ENCODE data around the gene CXorf58. TPM values are rescaled to one million over a fixed set of nuclear protein-coding genes. Genes with fewer than 3 reads are reported as not detected.
"Not testable (repeated sequence)": the region's sequence is repeated elsewhere in the genome, so short reads cannot be mapped to it uniquely, and the experiment has no call there.

Gene CXorf58
- not detected in 2 replicates for total RNA-seq
- long read RNA-seq, result 0 reads

DNA sequence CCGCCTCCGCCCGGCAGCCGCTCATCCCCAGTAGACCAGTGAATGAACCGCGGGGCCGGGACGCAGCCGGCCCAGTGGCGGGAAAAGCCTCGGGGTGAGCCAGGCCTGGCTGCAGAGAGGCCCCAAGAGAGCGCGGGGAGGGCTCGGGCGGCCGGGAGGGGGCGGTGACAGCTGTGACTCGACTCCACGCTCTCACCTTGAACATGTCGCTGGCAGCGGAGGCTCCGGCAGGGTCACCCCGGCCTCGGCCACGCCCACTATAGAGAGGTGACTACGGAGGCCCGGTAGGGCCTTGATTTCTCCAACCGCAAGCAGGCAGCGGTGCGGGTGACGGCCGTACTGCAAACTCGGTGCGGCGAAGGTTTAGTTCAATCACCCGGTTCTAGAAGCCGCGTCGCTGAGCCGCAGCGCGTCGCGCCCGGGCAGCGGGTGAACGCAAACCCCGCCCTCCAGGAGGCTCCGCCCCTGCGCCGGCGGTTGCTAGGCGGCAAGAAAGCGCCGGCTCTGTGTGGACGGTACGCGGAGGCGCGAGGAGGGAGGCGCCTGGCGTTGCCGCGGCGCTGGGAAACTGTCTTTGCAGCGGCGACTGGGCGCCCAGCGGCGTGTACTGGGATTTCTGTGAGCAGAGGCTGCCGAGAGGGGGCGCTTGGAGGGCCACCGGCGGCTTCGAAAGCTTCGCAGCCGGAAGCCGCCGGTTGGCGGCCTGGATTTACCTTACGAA is at the start of gene CXorf58, which contains the start of gene APOO:
Gene CXorf58, plus strand, starts transcription at position 509 of the 721 bp plus-strand sequence. CDS start 2,297 bp downstream, outside the sequence.
Gene APOO, minus strand, starts transcription at position 441 of the 721 bp plus-strand sequence. Its CDS starts 236 bp downstream, at position 205.
- H3K4me1 Mint-ChIP-seq (ENCODE audit: unreplicated experiment), result peaks cover 29% of the 10 kb centered on the region
- no peaks in the 10 kb centered on the region for H3K9me3 Mint-ChIP-seq (ENCODE audit: unreplicated experiment)
- H3K27ac Mint-ChIP-seq (ENCODE audit: unreplicated experiment), result peak within 1 kb of the TSS; percentile 94
- H3K27me3 Mint-ChIP-seq (ENCODE audit: unreplicated experiment), result no peaks in the 10 kb centered on the region
- H3K4me3 Mint-ChIP-seq (ENCODE audit: unreplicated experiment), result peak within 1 kb of the TSS; percentile 82
- H3K36me3 Mint-ChIP-seq (ENCODE audit: unreplicated experiment), result no peaks in the 10 kb centered on the region
- peak; percentile 99 for DNase-seq (ENCODE audit: extremely low spot score, unreplicated experiment)
- peak; percentile 95 for TF ChIP-seq CTCF (IDR thresholded peaks at IDR 0.05)

DNA sequence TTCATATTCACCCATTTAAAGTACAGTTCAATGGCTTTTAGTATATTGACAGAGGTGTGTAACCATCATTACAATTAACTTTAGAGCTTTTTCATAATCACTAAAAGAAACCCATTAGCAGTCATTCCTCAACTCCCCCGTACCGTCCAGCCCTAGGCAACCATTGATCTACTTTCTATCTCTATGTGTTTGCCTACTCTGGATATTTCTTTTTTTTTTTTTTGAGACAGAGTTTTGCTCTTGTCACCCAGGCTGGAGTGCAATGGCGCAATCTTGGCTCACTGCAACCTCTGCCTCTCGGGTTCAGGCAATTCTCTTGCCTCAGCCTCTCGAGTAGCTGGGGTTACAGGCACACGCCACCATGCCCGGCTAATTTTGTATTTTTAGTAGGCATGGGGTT is 48.6 kb upstream of the CXorf58 start:
- not testable (repeated sequence) for H3K27ac Mint-ChIP-seq (ENCODE audit: unreplicated experiment); H3K9me3 Mint-ChIP-seq (ENCODE audit: unreplicated experiment); DNase-seq (ENCODE audit: extremely low spot score, unreplicated experiment); H3K4me1 Mint-ChIP-seq (ENCODE audit: unreplicated experiment); H3K27me3 Mint-ChIP-seq (ENCODE audit: unreplicated experiment); H3K4me3 Mint-ChIP-seq (ENCODE audit: unreplicated experiment)
- H3K36me3 Mint-ChIP-seq (ENCODE audit: unreplicated experiment), result peaks cover 18% of the 10 kb centered on the region

- H3K27ac Mint-ChIP-seq (ENCODE audit: unreplicated experiment), result no peak overlapping the region
- no peak overlapping the region for H3K4me3 Mint-ChIP-seq (ENCODE audit: unreplicated experiment)
- no peaks in the 10 kb centered on the region for H3K9me3 Mint-ChIP-seq (ENCODE audit: unreplicated experiment)
- H3K4me1 Mint-ChIP-seq (ENCODE audit: unreplicated experiment), result peaks cover 7% of the 10 kb centered on the region
- no peak for TF ChIP-seq CTCF (IDR thresholded peaks at IDR 0.05)
- H3K36me3 Mint-ChIP-seq (ENCODE audit: unreplicated experiment), result peaks cover 20% of the 10 kb centered on the region
- no peaks in the 10 kb centered on the region for H3K27me3 Mint-ChIP-seq (ENCODE audit: unreplicated experiment)
- no peak for DNase-seq (ENCODE audit: extremely low spot score, unreplicated experiment)
These were observed 46.5 kb upstream of the CXorf58 start for GRCh38 chrX:23861215-23861896.

DNA sequence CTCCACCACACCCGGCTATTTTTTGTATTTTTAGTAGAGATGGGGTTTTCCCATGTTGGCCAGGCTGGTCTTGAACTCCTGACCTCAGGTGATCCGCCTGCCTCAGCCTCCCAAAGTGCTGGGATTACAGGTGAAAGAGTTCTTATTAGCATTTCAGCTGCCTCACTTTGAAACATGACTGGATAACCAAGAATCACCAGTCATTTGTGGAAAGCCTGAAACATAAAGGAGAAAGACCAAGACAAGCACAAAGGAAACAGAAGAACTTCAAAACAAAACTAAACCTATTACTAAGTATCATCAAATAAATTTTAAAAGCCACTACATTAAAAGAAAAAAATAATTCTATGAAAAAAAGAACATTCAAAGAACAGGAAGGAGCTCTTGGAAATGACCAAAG is 45.9 kb upstream of the CXorf58 start:
- not testable (repeated sequence) for H3K9me3 Mint-ChIP-seq (ENCODE audit: unreplicated experiment); H3K27me3 Mint-ChIP-seq (ENCODE audit: unreplicated experiment); H3K27ac Mint-ChIP-seq (ENCODE audit: unreplicated experiment); DNase-seq (ENCODE audit: extremely low spot score, unreplicated experiment); H3K4me3 Mint-ChIP-seq (ENCODE audit: unreplicated experiment); H3K4me1 Mint-ChIP-seq (ENCODE audit: unreplicated experiment)
- H3K36me3 Mint-ChIP-seq (ENCODE audit: unreplicated experiment), result peaks cover 18% of the 10 kb centered on the region

- Mint-ChIP-seq H3K27me3 (ENCODE audit: unreplicated experiment) (no peaks in the 10 kb centered on the region), H3K4me1 (ENCODE audit: unreplicated experiment) (peaks cover 4% of the 10 kb centered on the region), H3K9me3 (ENCODE audit: unreplicated experiment) (no peaks in the 10 kb centered on the region), H3K27ac (ENCODE audit: unreplicated experiment) (no peak overlapping the region), H3K4me3 (ENCODE audit: unreplicated experiment) (no peak overlapping the region), H3K36me3 (ENCODE audit: unreplicated experiment) (peaks cover 11% of the 10 kb centered on the region)
- no peak for DNase-seq (ENCODE audit: extremely low spot score, unreplicated experiment)
- no peak for TF ChIP-seq CTCF (IDR thresholded peaks at IDR 0.05)
These were observed 43.0 kb upstream of the CXorf58 start for GRCh38 chrX:23864742-23865326.

DNA sequence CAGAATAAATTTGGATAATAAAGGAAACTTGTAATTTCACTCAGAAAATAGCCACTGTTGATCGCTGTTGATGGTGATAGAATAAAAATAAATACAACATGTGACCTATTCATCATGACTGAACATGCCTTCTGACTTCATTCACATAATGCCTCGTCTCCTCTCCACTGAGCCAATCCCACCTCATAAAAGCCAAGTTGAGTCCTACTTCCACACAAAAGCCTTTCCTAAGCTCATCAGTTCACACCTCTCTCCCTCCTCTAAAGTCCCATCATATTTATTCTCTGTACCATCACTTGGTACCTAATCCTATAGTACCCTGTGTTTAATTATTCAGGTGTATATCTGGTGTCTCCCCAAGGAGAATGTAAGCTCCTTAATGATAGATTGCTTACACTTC is 37.8 kb upstream of the CXorf58 start:
- Mint-ChIP-seq H3K36me3 (ENCODE audit: unreplicated experiment) (peaks cover 13% of the 10 kb centered on the region), H3K9me3 (ENCODE audit: unreplicated experiment) (no peaks in the 10 kb centered on the region), H3K27me3 (ENCODE audit: unreplicated experiment) (no peaks in the 10 kb centered on the region), H3K4me3 (ENCODE audit: unreplicated experiment) (no peak overlapping the region), H3K4me1 (ENCODE audit: unreplicated experiment) (peaks cover 6% of the 10 kb centered on the region), H3K27ac (ENCODE audit: unreplicated experiment) (no peak overlapping the region)
- no peak for TF ChIP-seq CTCF (IDR thresholded peaks at IDR 0.05)
- no peak for DNase-seq (ENCODE audit: extremely low spot score, unreplicated experiment)

Measured in osteocyte (in vitro differentiated cells).